MV-4-11 (cell line): Measurements from ENCODE around the gene MRPL34.
A peak's percentile ranks its signal among the peaks of the same experiment; 100 is the strongest.

Experiments
- DNase-seq: peaks from one replicate; lab custom pipeline; 2025; lab: John Stamatoyannopoulos, UW

MRPL34 gene

DNA sequence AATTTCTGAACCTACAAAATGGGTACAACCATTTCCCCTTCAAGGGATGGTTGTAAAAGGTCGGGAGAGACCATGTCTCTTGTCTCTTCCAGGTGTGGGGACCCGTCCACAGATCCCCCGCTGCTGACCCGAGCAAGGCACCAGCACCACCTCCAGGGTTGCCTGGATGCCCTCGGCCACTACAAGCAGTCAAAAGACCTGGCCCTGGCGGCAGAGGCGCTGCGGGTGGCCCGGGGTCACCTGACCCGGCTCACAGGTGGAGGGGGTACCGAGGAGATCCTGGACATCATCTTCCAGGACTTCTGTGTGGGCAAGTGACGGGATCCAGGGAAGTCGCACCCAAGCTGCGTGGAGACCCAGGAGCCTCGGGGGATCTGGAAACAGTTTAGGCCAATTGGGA, 35.7 kb downstream of the MRPL34 start:
- no peak for DNase-seq

DNA sequence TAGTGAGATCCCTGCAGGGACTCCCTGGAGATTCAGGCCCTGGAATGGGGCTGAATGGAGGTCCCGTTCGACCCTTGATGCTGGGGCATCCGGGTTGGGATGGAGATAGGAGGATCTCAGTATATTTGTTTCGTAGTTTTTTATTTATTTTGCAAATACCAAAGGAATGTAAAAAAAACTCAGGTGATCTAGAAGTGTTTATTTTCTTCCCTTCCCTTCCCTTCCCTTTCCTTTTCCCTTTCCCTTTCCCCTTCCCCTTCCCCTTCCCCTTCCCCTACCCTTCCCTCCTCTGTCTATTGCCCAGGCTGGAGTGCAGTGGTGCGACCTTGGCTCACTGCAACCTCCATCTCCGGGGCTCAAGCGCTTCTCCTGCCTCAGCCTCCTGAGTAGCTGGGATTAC, 36.2 kb downstream of the MRPL34 start:
- no peak for DNase-seq

DNA sequence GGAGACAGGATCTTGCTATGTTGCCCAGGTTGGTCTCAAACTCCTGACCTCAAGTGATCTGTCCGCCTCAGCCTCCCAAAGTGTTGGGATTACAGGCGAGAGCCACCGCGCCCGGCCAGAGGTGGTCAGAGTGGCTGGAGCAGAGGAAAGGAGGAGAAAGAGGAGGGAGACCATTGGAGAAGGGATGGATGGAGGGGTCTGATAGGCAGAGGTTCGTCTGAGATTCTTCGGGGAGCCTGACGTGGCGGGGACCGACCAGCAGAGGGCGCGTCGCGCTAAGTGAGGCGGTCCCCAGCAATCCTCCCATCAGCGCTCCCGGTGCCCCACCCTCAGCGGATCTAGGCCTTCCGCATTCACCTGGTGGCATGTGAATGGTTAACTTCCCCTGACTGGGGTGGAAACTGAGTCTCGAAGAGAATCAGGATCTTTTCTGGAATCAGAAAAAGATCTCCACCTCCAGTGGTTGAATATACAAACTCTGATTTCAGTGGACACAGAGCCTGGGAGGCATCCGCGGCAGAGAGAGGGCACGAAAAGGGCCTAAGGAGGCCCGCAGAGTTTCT, 40.5 kb downstream of the MRPL34 start:
- DNase-seq = peak; percentile 70

DNA sequence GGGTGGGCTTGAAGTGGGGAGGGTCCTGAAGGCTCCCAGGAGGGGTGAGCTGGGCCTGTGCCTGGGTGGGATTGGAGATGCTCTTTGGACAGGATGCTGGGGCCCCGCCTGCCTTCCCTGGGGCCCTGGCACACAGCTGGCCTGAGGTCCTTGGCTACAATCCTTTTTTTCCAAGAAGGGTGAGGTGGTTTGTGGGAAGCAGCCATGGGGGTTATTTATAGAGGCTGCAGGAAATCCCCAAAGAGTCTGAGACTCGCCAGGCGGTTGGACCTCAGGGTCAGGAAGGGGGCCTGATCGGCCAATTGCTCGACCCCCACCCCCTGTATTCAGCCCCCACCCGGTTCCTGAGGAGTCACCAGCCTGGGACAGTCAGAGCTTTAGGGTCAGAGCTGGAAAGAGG, 41.7 kb downstream of the MRPL34 start:
- DNase-seq = peak; percentile 61

DNA sequence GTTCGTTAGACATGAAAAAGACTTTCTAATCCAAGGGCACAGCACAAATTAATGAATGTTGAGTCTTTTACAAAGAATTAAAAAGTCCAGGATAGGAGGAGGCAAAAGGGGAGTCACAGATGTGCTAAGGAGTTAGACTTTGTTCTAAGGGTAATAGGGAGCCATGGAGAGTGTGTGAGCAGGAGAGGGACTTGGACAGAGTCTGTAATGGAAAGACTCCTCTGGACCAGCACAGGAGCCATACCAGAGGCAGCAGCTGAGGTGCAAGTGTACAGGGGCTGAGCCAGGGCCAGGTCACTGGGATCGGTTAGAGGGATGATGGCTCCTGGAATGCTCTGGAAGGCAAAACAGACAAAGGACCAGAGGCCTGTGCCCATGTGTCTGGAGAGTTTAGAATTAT, 42.2 kb downstream of the MRPL34 start:
- no peak for DNase-seq

DNA sequence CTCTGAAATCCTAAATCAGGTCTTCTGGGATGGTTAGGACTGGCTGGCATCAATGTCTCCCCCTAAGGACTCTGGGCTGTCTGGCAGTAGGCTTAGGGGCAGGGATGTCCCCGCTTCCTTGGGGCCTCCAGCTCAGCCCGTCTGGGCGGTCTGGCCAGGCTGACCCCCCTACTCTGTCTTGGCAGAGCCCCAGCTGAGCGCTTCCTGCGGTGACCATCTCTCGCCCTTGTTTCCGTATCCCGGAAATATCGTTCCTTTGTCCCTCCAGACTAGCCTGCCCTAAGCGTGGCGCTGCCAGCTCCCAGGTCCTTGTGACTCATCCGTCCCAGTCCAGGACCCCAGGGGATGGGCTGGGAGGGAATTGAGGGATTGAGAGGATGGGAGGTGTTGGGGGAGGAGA, 43.0 kb downstream of the MRPL34 start:
- DNase-seq = no peak

DNA sequence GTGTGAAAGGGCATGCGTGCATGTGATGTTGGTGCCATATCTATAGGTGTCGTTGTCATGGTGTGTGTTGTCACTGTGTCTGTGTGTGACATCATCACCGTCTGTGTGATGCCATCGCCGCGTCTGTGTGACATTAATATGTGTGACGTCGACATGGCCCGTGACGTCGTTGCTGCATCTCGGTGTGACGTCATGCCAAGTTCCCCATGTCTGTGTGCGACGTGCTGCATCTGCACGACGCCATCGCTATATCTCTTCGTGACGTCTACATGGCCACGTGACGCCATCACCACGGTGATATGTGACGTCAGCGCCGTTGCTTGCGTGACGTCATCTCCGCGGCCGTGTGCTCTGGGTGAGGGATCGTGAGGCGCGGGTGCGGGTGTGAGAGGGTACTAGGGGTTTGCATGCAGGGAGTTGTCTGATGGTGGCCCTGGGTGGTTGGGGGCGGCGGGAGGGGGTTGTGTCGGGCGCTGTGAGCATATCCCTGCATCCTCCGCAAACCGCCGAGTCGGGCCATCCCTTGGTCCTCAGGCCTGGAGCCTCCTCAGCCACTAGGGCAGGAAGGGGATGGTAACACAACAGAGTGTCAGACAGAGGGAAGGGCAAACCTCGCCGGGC, 46.3 kb downstream of the MRPL34 start:
- DNase-seq = no peak

DNA sequence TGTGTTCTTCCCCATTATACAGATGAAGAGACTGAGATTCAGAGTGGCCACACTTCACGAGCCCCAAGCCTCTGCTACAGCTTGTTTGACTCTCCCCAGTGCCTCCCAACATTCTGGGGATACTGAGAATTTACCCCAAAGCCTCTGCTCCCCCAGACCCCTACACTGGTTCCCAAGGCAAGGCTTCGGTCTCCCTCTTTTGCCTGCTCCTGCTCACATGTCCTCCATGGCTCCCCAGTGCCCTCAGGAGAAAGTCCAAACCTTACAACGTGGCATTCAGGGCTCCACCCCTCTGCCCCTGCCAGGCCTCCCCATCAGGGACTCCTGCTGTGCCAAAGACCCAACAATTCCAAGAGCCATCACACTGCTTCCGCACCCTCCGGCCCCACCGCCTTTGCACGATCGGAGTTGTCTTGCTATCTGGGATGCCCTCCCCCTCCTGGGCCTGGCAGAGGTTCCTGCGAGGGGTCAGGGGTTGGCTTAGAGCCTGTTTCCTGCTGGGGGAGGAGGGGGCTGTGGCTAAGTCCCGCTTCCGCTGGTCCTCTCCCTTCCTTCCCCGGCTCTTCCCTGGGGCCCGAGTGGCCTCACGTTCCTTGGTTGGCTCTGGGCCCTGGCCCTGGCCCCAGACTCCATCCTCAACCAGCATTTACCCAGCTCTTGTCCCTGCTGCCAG, 47.1 kb downstream of the MRPL34 start:
- no peak for DNase-seq

DNA sequence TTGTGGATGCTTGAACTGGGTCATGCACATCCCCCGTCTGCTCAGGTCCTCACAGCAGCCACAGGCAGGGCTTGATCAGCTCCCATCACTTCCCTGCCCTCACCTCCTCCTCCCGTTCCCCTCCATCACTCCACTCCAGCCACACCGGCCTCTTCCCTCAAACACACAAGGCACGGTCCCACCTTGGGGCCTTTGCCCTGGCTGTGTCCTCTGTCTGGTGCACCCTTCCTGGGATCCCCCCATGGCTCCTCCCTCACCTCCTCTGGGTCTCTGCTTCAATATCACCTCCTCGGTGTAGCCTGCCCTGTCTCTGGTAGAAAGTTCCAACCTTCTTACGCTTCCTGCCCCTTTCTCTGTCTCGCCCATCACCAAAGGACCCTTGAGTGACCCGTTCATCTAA, 47.7 kb downstream of the MRPL34 start:
- DNase-seq = no peak
